GM13977 (cell line): ENCODE results near the gene EMD.

ENCODE experiments used
- DNase-seq: peaks from one replicate; pipeline ENCODE4 v3.0.0; 2012; ENCODE audit warnings: low spot score
- in situ Hi-C: fragments of 300-500 bp; cut with MboI; formaldehyde crosslinking; loops from one replicate; pipeline ENCODE4 v1.12.0; 2022; ENCODE audit warnings: low sequenced_read_pairs, low pct_unique_long_range_greater_than_20kb, mixed read lengths, inconsistent platforms; ENCODE audit not compliant: unreplicated experiment
- TF ChIP-seq, protein P1 (sequence below): IDR thresholded peaks from 2 replicates; pipeline ENCODE4 v1.5.1; 2012; ENCODE audit warnings: mild to moderate bottlenecking, control low read depth; ENCODE audit not compliant: insufficient read depth; ENCODE audit errors: extremely low read depth, missing control alignments

The EMD gene

DNA sequence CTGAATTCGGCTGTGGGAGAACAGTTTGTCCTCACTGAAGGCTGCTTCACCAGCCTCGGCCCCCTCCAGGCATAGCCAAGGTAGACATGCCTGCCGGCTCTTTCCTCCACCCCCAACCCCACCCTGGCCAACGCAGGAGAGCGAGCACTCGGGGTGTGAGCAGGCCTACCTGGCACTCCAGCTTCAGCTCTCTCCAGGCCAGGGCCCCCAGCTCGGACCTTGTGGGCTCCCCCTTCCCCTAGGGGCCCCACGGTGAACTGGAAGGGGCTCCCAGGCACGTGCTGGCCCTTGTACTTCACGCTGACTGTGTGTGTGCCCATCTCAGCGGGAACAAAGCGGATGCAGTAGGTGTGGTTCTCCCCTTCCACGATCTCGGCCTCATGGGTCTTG is 27.1 kb upstream of the EMD start:
- in situ Hi-C loops: no loop called here
- DNase-seq: no peak
- TF ChIP-seq, protein P1, sequence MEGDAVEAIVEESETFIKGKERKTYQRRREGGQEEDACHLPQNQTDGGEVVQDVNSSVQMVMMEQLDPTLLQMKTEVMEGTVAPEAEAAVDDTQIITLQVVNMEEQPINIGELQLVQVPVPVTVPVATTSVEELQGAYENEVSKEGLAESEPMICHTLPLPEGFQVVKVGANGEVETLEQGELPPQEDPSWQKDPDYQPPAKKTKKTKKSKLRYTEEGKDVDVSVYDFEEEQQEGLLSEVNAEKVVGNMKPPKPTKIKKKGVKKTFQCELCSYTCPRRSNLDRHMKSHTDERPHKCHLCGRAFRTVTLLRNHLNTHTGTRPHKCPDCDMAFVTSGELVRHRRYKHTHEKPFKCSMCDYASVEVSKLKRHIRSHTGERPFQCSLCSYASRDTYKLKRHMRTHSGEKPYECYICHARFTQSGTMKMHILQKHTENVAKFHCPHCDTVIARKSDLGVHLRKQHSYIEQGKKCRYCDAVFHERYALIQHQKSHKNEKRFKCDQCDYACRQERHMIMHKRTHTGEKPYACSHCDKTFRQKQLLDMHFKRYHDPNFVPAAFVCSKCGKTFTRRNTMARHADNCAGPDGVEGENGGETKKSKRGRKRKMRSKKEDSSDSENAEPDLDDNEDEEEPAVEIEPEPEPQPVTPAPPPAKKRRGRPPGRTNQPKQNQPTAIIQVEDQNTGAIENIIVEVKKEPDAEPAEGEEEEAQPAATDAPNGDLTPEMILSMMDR: no peak

DNA sequence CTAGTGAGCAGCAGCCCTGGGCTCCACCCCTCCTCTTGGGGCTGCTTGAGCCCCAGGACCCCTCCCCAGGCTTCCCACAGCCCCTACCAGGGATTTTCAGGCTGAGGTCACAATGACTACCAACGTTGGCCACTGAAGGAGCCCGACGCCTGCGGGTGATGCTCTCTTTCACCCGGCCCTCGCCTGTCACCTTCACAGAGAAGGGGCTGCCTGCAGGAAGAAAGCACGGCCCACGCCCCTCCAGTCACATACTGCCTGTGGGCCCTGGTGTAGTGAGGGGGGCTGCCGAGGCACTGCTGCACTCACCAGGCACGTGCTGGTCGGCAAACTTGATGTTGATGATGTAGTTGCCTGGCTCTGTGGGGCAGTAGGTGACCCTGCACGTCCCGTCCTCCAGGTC is 26.6 kb upstream of the EMD start:
- in situ Hi-C loops: no loop called here

DNA sequence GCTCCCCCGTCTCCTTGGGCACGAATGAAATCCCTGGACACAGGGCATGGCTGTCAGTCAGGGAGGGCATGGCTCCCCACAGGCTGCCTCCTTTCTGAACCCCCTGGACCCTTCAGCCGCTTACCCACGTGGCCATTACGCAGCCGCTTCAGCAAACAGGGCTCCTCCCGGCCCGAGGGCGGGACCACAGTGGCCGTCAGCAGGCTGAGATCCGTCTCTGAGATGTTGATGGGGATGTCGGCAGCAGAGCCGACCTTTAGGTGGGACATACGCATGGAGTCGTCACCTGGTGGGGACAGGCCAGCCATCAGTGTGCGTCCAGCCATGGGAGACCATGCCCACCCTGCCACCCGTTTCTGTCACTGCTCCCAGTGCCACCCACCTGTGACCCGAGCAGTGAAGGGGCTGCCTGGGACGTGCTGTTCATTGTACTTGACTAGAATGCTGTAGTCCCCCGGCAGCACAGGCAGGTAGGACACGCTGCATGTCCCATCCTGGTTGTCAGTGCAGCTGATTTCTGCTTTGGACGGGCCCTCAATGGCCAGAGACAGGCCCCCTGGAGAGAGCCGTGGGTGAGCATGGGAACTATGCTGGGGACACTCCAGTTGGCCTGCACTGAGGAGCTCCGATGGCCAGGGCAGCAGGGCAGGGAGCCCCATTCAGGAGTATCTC is 25.8 kb upstream of the EMD start:
- in situ Hi-C loops: no loop called here
- TF ChIP-seq, protein P1: no peak
- no peak for DNase-seq

More for the DNA sequence above, 26.6 kb upstream of the EMD start:
- TF ChIP-seq, protein P1: no peak
- no peak for DNase-seq

DNA sequence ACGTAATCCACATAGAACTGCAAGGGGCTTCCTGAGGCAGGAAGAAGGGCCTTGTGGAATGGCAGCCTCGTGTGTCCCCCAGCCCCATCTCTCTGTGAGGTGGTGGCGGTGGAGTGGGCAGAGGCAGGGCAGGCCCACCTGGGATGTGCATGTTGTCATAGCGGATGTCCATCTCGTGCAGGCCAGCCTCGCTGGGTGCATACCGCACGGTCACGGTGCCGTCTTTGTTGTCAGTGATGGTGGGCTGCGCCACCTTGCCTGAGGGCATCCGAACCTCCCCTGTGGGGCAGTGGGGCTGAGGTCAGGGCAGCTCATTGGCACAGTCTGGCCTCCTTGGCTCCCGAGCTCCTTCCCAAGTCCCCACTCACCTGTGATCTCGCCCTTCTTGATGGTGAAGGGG is 25.1 kb upstream of the EMD start:
- TF ChIP-seq, protein P1: no peak
- in situ Hi-C loops: no loop called here
- no peak for DNase-seq

GRCh38 chrX:154354516-154354915 is 24.6 kb upstream of the EMD start:
- in situ Hi-C loops: no loop called here
- DNase-seq: no peak
- TF ChIP-seq, protein P1: no peak

DNA sequence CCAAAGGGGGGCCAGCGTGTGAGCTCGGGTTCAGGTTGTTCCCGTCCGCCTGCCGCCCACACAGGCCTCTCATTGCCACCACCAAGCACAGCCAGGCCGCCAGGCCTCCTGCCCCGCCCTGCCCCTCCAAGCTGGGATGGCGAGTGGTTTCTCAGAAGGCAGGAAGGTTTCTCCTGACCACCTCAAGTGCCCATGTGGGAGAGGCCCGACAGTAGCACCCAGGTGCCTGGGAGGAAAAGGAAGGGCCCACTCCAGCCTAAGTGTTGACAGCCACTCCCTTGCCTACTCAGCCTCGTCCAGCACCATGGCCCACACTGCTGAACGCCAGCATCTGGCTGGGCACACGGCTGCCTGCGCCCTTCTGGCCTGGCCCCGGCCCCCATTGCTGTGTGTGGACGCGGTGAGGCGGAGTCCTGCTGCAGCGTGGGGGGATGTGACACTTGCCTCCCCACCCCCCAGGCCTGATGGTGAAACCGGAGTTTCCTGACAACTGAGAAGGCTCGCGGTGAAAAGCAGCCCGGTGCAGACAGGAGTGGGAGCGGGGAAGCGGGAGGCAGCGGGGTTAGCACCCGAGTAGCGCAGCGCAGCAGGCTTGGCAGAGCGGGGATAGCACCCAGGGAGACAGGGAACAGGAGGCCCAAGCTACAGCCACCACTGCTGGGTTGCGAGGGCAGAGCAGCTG is 23.9 kb upstream of the EMD start:
- TF ChIP-seq, protein P1: no peak
- DNase-seq: no peak
- in situ Hi-C loops: no loop called here

- DNase-seq: no peak
- in situ Hi-C loops: no loop called here
- TF ChIP-seq, protein P1: no peak
These were observed 23.3 kb upstream of the EMD start for GRCh38 chrX:154355776-154356140.
